Measurements from ENCODE around the gene IMMP2L.
"Not testable (repeated sequence)": the region's sequence is repeated elsewhere in the genome, so short reads cannot be mapped to it uniquely, and the experiment has no call there.

IMMP2L gene

DNA sequence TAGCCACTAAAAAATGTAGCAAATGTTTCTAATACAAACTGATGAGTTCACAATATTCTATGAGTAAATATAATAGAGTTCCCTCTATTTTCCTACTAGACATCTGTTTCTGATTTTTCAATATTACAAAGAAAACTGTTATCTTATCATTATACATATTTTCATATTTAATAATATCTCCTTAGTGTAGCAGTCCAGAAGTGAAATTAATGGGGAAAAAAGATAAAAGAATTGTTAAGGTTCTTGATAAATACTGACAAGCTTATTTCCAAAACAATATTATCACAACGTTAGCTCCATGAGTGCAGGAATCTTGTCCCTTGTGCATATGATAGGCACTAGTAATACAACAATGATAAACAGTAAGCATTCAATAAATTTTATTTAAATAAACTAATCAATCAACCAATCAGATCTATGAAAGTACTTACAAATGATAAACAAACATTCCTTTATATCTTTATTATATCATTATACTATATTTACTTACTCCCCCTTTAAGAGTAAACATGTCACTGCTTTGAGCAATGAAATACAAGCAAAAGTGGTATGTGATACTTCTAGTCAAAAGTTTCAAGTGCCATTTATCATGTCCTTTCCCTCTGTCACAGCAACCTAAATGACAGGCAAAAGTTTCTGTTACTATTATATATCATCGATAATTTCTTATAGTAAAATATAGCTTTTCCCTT lies 103.1 kb downstream of the IMMP2L start:
- no peak for DNase-seq

DNA sequence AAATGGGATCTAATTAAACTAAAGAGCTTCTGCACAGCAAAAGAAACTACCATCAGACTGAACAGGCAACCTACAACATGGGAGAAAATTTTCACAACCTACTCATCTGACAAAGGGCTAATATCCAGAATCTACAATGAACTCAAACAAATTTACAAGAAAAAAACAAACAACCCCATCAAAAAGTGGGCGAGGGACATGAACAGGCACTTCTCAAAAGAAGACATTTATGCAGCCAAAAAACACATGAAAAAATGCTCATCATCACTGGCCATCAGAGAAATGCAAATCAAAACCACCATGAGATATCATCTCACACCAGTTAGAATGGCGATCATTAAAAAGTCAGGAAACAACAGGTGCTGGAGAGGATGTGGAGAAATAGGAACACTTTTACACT lies 111.6 kb downstream of the IMMP2L start:
- DNase-seq, result not testable (repeated sequence)

DNA sequence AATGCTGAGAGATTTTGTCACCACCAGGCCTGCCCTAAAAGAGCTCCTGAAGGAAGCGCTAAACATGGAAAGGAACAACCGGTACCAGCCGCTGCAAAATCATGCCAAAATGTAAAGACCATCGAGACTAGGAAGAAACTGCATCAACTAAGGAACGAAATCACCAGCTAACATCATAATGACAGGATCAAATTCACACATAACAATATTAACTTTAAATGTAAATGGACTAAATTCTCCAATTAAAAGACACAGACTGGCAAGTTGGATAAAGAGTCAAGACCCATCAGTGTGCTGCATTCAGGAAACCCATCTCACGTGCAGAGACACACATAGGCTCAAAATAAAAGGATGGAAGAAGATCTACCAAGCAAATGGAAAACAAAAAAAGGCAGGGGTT lies 114.8 kb downstream of the IMMP2L start:
- DNase-seq, result not testable (repeated sequence)

DNA sequence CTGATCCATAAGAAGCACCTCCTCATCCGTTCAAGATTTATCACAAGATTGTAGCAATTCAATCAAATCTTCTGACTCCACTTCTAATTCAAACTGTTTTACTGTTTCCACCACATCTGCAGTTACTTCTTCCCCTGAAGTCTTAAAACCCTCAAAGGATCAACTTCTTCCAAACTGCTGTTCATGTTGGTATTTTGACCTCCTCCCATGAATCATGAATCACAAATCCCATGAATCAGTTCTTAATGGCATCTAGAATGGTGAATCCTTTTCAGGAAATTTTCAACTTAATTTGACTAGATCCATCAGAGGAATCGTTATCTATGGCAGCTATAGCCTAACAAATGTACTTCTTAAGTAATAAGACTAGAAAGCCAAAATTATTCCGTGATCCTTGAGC lies 122.3 kb downstream of the IMMP2L start:
- no peak for DNase-seq

DNA sequence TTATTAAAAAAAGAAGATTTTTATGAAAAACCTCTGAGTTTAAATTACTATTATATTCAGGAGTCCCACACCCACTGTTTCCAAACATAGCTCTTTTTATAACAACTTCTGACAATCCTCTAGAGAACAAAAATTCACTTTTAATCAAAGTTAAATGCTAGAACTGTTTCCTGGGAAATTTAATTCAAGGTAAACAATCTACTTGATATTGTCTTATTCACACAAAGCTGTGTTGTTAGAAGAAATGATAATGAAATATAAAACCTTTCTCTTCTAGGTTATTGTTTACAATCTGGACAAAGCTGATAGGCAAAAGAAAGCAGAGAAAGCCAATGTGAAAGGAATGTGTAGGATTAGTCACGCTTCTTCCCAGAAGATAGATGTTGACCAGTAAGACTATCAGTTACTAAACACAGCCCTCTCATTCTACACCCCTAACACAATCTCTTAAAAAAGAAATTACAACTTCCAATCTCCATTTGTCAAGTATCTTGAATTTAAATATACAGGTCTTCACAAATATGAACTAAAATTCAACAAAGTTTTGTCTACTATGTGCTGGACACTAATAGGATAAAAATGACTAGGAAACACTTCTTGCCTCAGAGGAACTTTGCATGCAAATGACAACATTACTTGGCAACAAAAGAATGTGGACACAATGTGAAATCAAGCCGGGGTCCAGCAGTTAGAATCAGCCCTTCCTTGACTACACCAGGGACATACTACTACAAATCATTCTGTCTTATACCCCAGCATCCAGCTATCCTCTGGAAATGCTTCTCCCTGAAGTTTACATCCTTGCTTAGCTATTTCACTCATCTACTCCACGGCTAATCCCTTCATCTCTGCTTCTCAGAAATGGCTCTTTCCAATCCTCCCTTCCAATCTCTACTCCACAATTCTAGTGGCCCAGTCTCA lies 123.7 kb downstream of the IMMP2L start:
- DNase-seq, result no peak

DNA sequence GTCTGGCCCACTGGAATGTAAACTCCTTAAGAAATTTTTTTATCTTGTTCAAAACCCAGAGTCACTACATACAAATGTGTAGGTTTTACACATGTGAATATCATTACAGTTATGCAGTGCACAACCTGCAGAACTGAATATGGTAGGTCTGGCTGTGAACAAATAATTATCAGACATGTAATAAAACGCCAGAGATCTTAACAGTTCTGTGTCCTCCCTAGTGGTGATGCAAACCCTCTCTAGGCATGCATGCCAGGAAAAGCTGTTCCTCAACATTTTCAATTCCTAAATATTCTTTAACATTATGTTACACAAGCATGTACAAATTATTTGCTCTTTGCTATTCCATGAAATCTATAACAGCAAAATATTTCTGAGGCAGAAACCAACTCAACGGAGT lies 124.6 kb downstream of the IMMP2L start:
- DNase-seq, result no peak

DNA sequence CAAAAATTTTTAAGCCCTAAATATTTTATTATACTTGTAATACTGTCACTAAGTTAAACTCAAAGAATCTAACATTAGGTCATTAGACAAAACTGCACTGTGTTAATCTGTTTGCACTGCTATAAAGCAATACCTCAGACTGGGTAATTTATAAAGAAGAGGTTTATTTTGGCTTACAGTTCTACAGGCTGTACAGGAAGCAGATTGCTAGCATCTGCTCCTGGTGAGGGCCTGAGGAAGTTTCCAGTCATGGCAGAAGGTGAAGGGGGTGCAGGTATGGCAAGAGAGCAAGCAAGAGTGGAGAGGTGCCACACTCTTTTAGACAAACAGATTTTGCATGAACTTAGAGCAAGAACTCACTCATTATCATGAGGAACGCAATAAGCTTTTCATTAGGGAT lies 125.7 kb downstream of the IMMP2L start:
- DNase-seq, result no peak

DNA sequence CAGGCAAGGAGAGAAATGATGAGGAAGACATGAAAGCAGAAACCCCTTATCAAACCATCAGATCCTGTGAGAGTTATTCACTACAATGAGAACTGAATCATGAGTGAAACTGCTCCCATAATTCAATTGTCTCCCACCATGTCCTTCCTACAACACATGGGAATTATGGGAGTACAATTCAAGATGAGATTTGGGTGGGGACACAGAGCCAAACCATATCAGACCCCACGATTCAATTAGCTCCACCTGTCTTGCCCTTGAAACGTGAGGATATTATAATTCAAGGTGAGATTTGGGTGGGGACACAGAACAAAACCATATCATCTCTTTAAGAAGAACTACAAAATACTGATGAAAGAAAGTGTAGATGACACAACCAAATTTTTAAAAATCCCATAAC lies 128.9 kb downstream of the IMMP2L start:
- no peak for DNase-seq

DNA sequence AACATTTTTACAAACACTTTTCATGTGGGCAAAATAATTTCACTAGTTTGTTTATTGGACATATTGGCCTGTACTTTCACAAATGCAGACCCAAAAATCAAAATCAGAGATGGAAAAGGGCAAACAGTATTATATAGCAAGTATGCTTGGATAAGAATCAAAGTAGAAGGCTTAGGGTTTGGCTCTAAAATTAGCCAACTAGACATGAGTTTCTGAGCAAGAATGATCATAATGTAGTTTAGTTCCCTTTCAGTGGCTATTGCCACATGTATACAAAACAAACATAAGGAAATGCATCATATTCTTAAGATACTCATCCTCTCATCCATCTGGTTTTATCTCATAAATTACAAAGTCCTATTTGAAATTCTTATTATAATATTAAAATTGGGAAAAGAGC lies 132.5 kb downstream of the IMMP2L start:
- no peak for DNase-seq

DNA sequence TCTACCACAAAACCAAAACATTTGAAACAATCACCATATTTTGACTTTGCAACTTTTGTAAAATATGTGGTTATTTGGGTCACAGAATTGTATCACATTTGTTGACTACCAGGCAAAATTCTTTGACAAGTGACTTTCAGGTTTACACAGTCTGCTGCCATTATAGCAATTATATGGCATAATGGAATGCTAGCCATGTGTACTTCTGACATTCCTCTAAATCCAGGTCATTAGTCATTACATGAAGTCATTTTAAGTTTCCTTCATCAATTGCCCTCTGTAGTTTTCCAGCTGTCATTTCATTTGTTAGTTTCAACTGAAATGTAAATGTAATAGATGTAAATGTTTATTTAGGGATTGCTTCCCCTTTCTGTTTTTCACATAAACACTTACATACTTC lies 137.5 kb downstream of the IMMP2L start:
- no peak for DNase-seq

DNA sequence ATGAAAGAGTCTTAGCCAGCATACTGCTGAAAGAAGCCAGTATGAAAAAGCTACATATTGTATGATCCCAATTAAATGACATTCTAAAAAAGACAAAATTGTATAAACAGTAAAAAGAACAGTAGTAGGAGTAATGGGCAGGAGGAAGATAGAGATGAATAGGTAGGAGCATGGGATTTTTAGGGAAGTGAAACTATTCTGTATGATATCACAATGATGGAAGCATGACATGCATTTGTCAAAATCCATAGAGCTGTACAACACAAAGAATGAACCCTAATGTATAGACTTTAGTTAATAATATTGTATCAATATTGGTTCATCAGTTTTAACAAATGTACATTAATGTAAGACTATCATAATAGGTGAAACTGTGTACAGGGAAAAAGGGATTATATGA lies 147.9 kb downstream of the IMMP2L start:
- no peak for DNase-seq

DNA sequence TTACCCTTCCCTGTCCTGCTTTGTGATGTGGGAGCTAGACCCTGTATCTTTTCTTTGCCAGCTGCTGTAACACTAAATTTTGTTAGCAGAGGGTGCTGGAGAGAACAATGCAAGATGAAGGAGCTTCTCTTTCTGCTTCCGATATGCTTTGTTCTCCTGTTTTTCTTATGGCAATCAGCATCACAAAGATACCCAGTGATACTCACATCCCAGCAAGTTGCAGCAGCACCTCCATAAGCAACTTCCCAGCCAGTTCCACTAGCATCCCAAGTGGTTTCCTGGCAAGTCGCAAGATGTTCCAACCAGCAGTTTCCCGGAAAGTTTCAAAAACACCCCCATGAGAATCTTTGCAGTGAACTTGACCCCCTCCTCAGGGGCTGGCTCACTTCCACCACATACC lies 148.6 kb downstream of the IMMP2L start:
- DNase-seq, result no peak

DNA sequence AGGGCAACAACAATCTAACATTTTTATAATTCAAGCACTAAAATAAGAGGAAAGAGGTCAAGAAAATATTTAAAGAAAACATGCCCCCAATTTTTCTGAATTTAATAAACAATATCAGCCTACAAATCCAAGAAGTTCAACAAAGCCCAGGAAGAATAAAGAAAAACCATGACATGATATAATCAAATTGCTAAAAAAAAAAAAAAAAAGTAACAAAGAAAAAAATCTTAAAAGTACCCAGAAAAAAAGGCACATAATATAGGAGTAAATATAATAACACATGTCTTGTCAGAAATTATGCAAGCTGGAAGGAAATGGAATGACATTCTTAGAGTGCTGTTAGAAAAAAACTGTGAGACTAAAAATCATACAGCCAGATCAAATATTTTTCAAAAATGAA lies 151.4 kb downstream of the IMMP2L start:
- no peak for DNase-seq

DNA sequence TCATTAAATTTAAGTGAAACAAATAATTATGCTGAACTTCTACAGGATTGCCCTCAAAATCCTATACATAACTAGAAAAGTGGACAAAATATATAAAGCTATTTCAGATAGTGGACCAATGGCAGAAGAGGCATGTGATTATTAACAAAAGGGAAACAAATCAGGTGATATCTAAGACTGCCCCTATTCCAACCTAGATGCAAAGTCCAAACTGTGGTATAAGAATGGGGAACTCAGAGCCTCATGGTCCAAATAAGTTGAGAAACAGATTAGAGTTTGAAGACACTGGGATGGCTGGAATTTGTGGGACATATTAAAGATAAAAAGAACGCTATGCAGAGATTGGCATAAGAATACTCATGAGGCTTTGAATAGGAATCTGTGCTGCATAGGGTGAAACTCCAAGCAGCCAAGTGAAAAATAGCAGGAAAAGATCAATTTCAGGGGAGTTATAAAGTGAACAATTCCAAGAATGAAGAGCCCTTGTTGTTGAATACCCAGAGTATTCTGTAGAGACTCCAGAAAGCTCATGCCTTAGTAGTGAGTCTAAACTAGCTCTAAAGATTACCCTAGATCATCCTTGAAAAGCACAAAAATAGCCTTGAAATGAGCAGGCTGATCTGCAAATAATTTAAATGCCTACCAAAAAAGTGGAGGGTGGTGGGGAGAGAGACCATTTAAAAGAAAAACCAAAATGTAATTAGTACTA lies 152.4 kb downstream of the IMMP2L start:
- no peak for DNase-seq

DNA sequence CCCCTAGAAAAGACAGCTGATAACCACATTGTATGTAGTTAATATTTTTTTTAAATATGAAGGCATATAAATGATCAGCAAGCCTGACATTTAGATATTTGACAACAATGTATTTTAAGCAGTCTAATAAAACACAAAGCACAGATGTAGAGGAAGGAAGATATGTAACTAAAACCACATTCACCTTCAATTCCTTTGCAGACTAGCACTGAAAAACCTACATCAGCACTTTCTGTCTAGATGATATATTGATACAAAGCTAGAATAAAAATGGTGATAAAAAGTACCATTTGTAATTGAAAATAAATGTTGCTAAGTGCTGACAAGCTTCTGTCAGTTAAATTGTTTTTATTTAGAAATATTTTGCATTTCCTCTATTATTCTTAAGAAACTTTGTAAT lies 153.6 kb downstream of the IMMP2L start:
- DNase-seq, result no peak

DNA sequence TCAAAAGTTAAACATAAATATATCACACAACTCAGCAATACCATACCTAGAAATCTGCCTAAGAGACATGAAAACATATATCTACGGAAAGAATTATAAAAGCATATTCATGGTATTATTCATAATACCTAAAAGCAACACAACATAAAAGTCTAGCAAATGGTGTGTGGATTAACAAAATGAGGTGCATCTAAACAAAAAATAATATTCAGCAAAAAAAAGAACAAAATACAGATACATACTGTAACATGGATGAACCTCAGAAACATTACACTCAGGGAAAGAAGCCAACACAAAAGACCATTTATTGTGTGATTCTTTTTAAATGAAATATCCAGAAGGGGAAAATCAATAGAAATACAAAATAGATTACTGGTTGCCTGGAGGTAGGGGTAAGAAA lies 155.0 kb downstream of the IMMP2L start:
- DNase-seq, result no peak

DNA sequence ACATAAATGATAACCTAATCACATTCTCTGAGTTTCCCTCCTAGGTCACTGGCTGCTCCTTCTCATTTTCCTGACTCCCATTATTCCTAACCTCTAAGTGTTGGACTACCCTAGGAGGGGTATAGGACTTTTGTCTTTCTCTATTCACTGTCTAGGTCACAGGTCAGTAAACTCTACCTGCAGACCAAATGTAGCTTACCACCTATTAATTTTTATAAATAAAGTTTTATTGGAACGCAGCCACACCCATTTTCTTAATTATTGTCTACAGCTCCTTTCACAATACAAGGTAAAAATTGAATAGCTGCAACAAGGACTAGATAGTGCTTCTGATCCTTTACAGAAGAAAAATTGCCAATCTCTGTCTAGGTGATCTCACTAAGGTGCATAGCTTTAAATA lies 156.7 kb downstream of the IMMP2L start:
- DNase-seq, result no peak

DNA sequence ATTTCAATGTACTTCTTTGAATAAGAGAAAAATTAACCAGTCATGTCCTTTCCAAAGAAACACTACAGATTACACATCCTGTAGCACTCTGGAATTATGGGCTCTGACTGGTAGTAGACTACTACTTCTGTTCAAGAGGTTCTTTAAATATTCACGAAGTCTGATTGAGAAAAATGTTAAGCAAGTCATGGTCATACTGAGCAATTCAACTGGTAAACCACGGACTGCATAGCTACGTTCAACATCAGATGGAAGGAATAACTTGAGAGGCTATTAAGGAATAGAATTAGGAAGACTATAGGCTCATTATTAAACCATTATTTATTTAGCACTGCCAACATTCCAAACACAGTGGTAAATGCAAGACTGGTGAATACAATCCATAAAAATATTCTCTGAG lies 160.8 kb downstream of the IMMP2L start:
- no peak for DNase-seq

DNA sequence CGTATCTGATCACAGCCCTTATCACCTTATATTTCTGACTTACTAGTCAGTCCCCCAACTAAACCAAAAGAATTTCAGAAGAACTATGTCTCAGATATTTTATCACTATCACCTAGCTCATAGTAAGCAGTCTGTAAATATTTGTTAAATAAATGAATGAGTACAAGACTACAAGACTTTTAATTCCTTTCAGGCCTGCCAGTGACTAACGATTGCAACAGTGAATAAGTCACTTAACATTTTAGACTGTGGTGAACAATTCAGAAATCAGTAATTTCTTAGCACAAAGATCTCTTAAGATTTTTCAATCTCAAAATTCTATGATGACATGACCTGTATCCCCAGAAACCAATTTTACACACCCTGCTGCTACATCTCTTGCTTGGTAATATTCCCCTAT lies 162.2 kb downstream of the IMMP2L start:
- DNase-seq, result no peak

DNA sequence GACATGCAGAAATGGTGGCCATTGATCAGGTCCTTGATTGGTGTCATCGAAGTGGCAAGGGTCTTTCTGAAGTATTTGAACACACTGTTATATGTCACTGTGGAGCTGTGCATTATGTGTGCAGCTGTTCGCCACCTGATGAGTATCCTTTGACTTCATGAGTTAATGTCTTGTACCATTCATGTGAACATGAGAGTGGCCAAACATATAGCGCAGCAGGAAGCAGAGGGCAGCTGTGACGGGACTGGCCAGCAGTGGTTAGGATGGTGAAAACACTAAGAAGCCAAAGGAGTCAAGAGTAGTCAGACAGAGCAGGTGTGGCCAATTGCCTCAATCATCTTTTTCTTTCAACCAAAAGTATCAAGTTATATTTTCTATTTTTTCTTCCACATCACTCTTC lies 167.4 kb downstream of the IMMP2L start:
- DNase-seq, result no peak

DNA sequence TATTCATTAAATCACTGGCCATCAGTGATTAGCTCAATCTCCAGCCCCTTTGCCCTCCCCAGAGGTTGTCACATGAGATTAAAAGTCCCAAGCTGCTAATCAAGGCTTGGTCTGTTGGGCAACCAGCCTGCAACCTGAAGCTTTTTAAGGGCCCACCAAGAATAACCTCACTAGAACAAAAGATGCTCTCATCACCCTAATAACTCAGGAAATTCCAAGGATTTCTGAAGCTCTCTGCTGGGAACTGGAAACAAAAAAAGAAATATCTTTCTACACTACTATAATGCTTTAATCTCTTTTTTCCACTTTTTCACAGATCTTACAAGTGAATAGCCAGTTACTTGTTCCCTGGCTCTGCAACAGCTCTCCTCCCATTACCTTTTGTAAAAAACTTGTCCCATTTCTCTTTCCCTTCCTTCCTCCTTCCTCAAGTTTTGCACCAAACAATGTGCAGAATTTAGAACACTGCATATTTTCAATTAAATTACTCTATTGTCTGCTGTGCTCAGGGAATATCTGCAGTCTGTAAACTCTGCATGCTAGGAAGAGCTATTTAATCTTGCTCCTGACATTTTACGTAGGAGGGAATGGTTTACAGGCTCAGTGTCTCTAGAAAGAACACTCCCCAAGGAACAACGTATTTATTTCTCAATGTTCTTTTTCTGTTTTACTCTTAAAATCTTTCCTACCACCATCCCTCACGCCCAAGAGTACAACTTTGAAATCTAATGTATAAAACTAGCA lies 169.1 kb downstream of the IMMP2L start:
- DNase-seq, result no peak

DNA sequence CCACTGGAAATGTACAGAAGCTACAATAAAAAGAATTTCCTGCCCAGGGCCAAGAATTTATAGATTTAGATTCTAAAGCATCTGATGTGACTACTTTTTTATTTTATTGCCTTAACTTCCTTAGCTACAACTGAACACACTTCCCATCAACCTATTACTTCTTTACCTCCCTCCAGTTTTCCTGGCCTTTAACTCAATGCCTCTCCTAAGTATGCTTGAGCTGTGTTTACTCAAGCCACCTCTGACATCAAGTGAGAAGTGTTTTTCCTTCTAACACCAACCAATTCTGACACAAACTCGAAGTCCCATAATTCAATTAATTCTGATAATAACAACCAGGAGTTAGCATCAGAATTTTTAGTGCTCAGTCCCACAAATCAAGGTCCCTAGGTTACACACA lies 170.0 kb downstream of the IMMP2L start:
- no peak for DNase-seq

DNA sequence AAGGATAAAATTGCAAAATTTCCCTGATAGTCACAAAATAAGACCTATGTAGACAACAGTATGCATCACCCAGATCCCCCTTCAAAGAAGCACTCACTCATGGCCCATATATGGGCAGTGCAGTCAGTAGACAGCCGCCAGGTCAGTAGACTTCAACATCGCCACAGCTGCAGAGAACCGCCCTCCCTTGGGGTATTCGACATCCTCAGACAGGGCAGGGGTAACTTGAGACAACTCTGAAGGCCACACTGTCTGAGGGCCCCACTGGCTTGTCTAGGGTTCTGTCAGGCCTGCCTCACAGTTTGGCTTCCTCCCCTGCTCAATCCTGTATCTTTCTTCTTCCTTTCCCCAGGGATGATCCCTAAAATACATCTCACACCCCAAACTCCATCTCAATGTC lies 172.3 kb downstream of the IMMP2L start:
- no peak for DNase-seq
